ENCODE data around the gene AFF4. TPM values are rescaled to one million over a fixed set of nuclear protein-coding genes. Genes with fewer than 3 reads are reported as not detected.

AFF4 gene
- total RNA-seq, 1 donor, result 83.2 TPM

DNA sequence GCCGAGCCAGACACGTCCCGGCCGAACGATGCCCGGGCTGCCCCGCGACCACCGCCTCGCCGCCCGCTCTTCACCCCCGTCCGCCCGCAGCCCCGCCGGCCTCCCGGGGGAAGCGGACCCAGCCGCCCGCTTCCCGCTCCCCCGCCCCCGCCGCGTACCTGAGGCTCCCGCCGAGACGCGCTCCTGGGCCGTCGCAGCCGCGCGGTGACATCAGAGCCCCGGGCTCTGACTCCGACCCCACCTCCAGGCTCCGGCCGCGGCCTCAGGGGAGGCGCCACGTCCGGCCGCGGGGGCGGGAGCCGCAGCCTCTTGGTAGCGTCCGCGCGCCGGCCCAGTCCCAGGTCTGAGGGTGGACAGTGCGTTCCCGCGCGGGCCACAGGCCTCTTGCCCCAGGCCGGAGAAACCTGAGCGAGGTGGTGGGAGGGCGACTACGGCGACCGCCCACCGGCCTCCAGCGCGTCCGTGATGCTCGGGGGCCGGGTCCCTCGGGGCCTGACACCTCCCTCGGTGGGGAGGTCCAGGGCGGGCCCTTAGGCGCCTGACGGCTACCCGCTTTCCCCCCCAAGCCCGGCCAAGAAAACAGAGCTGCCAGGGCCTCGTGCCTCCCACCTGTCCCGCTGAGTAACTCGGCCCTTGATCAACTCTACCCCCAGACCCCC is 132.9 kb downstream of the AFF4 start, which contains the start of gene SHROOM1:
Gene SHROOM1, minus strand, starts transcription at position 212 of the 659 bp plus-strand sequence. CDS start 4,507 bp downstream, outside the sequence.
- TF ChIP-seq, protein P1, sequence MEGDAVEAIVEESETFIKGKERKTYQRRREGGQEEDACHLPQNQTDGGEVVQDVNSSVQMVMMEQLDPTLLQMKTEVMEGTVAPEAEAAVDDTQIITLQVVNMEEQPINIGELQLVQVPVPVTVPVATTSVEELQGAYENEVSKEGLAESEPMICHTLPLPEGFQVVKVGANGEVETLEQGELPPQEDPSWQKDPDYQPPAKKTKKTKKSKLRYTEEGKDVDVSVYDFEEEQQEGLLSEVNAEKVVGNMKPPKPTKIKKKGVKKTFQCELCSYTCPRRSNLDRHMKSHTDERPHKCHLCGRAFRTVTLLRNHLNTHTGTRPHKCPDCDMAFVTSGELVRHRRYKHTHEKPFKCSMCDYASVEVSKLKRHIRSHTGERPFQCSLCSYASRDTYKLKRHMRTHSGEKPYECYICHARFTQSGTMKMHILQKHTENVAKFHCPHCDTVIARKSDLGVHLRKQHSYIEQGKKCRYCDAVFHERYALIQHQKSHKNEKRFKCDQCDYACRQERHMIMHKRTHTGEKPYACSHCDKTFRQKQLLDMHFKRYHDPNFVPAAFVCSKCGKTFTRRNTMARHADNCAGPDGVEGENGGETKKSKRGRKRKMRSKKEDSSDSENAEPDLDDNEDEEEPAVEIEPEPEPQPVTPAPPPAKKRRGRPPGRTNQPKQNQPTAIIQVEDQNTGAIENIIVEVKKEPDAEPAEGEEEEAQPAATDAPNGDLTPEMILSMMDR (IDR thresholded peaks at IDR 0.05; ENCODE audit: extremely low read depth, low read depth, low read length), result no peak
- Histone ChIP-seq H3K4me2 (ENCODE audit: insufficient read depth, low read length) (peak within 1 kb of the TSS; percentile 90), H3K4me3 (ENCODE audit: insufficient read depth, low read length) (peak within 1 kb of the TSS; percentile 85), H3K9me3 (ENCODE audit: low read depth, low read length) (no peaks in the 10 kb centered on the region), H3K4me1 (ENCODE audit: insufficient read depth, low read length) (peaks cover 6% of the 10 kb centered on the region), H3K27ac (ENCODE audit: low read depth, low read length) (peak within 1 kb of the TSS; percentile 56), H3K79me2 (ENCODE audit: insufficient read depth, low read length) (peaks cover 16% of the 10 kb centered on the region), H2AFZ (ENCODE audit: low read length) (peak within 1 kb of the TSS; percentile 86), H3K36me3 (ENCODE audit: insufficient read depth, low read length) (no peaks in the 10 kb centered on the region), H3K27me3 (ENCODE audit: insufficient read depth, low read length) (no peaks in the 10 kb centered on the region), H4K20me1 (ENCODE audit: insufficient read depth, low read length) (peaks cover 11% of the 10 kb centered on the region)
- DNase-seq (ENCODE audit: insufficient read length, low spot score, missing footprints), result peak; percentile 98

DNA sequence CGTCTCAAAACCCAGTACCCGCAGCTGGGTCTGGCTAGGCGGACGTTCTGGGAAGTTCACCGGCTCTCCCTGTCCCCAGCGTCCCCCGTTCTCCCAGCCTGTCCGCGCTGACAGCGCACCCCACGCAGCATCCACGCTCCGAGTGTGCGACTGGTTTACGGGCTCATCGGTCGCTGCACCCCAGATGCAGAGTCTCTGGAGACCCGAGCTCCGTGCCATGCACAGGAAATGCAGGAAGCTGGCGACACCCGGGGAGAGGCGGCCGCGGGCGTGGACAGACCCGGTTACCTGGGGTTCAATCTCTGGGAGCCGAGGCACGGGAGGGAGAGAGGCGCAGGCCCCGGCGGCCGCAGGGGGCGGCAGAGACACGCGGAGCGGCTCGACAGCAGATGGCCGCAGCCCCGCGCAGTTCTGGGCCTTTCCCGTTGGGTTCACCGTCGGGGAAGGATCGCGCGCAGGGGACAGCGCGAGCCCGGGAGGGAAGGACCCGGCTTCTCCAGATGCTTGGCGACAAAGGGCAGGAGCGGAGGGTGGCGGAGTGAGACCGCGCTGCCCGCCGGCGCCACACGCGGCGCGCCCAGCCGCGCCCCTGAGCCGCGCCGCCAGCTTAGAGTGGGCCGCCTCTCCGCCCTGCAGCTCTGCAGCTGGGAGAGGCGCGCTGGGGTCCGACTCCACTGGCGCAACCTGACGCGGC is 133.5 kb downstream of the AFF4 start:
- Histone ChIP-seq H3K27ac (ENCODE audit: low read depth, low read length) (peak overlapping the region; percentile 56), H3K27me3 (ENCODE audit: insufficient read depth, low read length) (no peaks in the 10 kb centered on the region), H3K4me1 (ENCODE audit: insufficient read depth, low read length) (peaks cover 6% of the 10 kb centered on the region), H3K4me3 (ENCODE audit: insufficient read depth, low read length) (peak overlapping the region; percentile 85), H3K79me2 (ENCODE audit: insufficient read depth, low read length) (peaks cover 16% of the 10 kb centered on the region), H2AFZ (ENCODE audit: low read length) (peak overlapping the region; percentile 86), H4K20me1 (ENCODE audit: insufficient read depth, low read length) (peaks cover 11% of the 10 kb centered on the region), H3K4me2 (ENCODE audit: insufficient read depth, low read length) (peak overlapping the region; percentile 90), H3K36me3 (ENCODE audit: insufficient read depth, low read length) (peaks cover 3% of the 10 kb centered on the region), H3K9me3 (ENCODE audit: low read depth, low read length) (no peaks in the 10 kb centered on the region)
- TF ChIP-seq, protein P1 (IDR thresholded peaks at IDR 0.05; ENCODE audit: extremely low read depth, low read depth, low read length), result peak; percentile 78
- peak; percentile 100 for DNase-seq (ENCODE audit: insufficient read length, low spot score, missing footprints)

- H3K27me3 ChIP-seq (ENCODE audit: insufficient read depth, low read length), result no peaks in the 10 kb centered on the region
- peaks cover 6% of the 10 kb centered on the region for H3K4me1 ChIP-seq (ENCODE audit: insufficient read depth, low read length)
- DNase-seq (ENCODE audit: insufficient read length, low spot score, missing footprints), result peak; percentile 80
- peaks cover 6% of the 10 kb centered on the region for H3K36me3 ChIP-seq (ENCODE audit: insufficient read depth, low read length)
- H3K4me2 ChIP-seq (ENCODE audit: insufficient read depth, low read length), result peak overlapping the region; percentile 90
- no peak overlapping the region for H3K27ac ChIP-seq (ENCODE audit: low read depth, low read length)
- TF ChIP-seq, protein P1 (IDR thresholded peaks at IDR 0.05; ENCODE audit: extremely low read depth, low read depth, low read length), result no peak
- peak overlapping the region; percentile 86 for H2AFZ ChIP-seq (ENCODE audit: low read length)
- H3K4me3 ChIP-seq (ENCODE audit: insufficient read depth, low read length), result peak overlapping the region; percentile 85
- H4K20me1 ChIP-seq (ENCODE audit: insufficient read depth, low read length), result peaks cover 11% of the 10 kb centered on the region
- no peaks in the 10 kb centered on the region for H3K9me3 ChIP-seq (ENCODE audit: low read depth, low read length)
- peaks cover 16% of the 10 kb centered on the region for H3K79me2 ChIP-seq (ENCODE audit: insufficient read depth, low read length)
Observed at GRCh38 chr5:132828846-132829494, 134.5 kb downstream of the AFF4 start.

Measured in osteoblast (primary cell).